ENCODE results near the gene TRMT11.

DNA sequence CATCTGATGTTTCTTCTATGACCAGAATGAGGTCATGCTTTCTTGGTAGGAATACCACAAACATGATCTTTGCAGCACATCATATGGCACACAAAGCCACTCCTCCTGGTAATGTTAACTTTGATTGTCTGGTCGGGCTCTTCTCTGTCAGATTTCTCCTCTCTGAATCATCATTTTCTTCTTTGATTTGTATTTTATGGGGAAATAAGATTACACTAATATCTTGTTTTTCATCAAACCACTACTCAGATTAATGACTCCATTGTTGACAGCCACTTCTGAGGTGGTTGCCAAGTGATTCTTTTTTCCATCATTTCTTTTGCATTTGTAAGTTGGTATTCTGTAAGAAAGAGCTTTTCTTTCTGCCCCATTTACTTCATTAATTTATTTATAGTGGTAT lies 29.5 kb downstream of the TRMT11 start:
- TF ChIP-seq TAF1 (IDR thresholded peaks at IDR 0.05; ENCODE audit: low read depth, low read length) (no peak), POLR2A (IDR thresholded peaks at IDR 0.05; ENCODE audit: control extremely low read depth in 1 of 2, low read depth in 2 of 2, low read length in 2 of 2) (no peak), SIN3A (conservative IDR thresholded peaks at IDR 0.05 in 1 of 2, IDR thresholded peaks at IDR 0.05 in 1 of 2; ENCODE audit: low read depth in 1 of 2, low read length in 2 of 2) (no peak), POLR2AphosphoS5 (IDR thresholded peaks at IDR 0.05; ENCODE audit: low read depth, low read length) (no peak), CTCF (IDR thresholded peaks at IDR 0.05; ENCODE audit: control extremely low read depth in 1 of 3, insufficient read depth in 1 of 3, low read depth in 1 of 3, low read length in 3 of 3) (no peak), MAX (IDR thresholded peaks at IDR 0.05) (no peak), TBP (IDR thresholded peaks at IDR 0.05; ENCODE audit: low read depth, low read length) (no peak), BCL11A (IDR thresholded peaks at IDR 0.05; ENCODE audit: low read depth in 2 of 2, low read length in 2 of 2) (no peak), ZNF274 (IDR thresholded peaks at IDR 0.05; ENCODE audit: borderline replicate concordance, extremely low read depth, low read length) (no peak), YY1 (IDR thresholded peaks at IDR 0.05; ENCODE audit: low read depth, low read length) (no peak), EP300 (IDR thresholded peaks at IDR 0.05; ENCODE audit: borderline replicate concordance in 1 of 2, low read depth in 2 of 2, low read length in 2 of 2) (no peak), SP2 (IDR thresholded peaks at IDR 0.05; ENCODE audit: low read length) (no peak), JUND (IDR thresholded peaks at IDR 0.05; ENCODE audit: low read length) (no peak), RFX5 (IDR thresholded peaks at IDR 0.05; ENCODE audit: borderline replicate concordance, low read depth, low read length) (no peak)
